PC-9 (cell line): ENCODE data around the gene HMGB1.

Source experiments
- EZH2 ChIP-seq: fragments of 200-600 bp; sonication (generic); IDR thresholded peaks from 2 replicates; pipeline ENCODE4 v1.8.0; 2017; ENCODE audit warnings: antibody characterized with exemption, low read depth
- TF ChIP-seq, protein P1 (sequence below): fragments of 200-600 bp; sonication (generic); conservative IDR thresholded peaks from 2 replicates; pipeline ENCODE4 v1.6.1; 2017; ENCODE audit warnings: mixed run types, antibody characterized with exemption, mild to moderate bottlenecking, moderate library complexity

DNA sequence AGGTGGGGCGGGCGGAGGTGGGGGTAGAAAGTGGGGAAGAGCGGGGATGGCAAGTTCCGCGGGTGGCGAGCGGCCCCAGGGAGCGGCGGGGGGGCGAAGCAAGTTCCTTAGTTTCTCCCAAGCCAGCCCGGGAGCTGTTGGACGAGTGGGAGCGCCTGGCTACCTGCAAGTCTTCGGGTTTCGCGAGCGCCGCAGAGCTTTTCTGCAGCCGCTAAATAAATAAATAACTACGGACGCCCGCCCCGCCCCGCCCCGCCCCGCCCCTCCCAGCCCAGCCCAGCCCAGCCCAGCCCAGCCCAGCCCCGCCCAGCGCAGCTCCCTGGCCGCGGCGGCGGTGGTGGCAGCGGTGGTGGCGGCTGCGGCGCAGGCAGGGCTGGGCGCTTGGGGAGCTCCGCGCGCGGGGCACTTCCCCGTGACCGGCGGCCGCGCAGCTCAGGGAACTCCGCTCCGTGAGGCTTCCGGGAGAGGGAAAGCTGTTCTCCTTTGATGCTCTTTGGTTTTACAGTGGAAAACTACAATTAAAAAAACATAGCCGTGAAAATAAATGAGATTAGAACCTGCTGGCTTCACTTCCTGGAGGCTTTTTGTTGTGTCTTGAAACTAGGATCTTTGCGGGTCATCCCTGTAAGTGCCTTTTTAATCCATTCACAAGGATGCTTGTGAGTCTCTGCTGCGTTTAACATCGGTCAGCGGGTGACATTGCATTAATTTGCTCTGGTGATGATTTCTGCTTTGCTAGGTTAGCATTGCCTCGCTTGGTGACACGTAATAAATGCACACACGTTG is 43.5 kb downstream of the HMGB1 start, which contains the start of gene UBE2L5:
- TF ChIP-seq, protein P1, sequence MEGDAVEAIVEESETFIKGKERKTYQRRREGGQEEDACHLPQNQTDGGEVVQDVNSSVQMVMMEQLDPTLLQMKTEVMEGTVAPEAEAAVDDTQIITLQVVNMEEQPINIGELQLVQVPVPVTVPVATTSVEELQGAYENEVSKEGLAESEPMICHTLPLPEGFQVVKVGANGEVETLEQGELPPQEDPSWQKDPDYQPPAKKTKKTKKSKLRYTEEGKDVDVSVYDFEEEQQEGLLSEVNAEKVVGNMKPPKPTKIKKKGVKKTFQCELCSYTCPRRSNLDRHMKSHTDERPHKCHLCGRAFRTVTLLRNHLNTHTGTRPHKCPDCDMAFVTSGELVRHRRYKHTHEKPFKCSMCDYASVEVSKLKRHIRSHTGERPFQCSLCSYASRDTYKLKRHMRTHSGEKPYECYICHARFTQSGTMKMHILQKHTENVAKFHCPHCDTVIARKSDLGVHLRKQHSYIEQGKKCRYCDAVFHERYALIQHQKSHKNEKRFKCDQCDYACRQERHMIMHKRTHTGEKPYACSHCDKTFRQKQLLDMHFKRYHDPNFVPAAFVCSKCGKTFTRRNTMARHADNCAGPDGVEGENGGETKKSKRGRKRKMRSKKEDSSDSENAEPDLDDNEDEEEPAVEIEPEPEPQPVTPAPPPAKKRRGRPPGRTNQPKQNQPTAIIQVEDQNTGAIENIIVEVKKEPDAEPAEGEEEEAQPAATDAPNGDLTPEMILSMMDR, result no peak
- no peak for TF ChIP-seq EZH2
